Endothelial cell (in vitro differentiated cells): Measurements from ENCODE around the gene ZNF487. TPM values are rescaled to one million over a fixed set of nuclear protein-coding genes. Genes with fewer than 3 reads are reported as not detected.
"Not testable (repeated sequence)": the region's sequence is repeated elsewhere in the genome, so short reads cannot be mapped to it uniquely, and the experiment has no call there.

ENCODE experiments used
- DNase-seq: peaks from one replicate; pipeline ENCODE4 v3.0.0; 2021; ENCODE audit warnings: low spot score
- H3K27ac Mint-ChIP-seq: one replicate; pipeline ENCODE4 v1.8.0; 2021; ENCODE audit warnings: mixed read lengths, inconsistent platforms; ENCODE audit not compliant: unreplicated experiment
- H3K27me3 Mint-ChIP-seq: one replicate; pipeline ENCODE4 v1.8.0; 2021; ENCODE audit warnings: mild to moderate bottlenecking, moderate library complexity, mixed read lengths, inconsistent platforms; ENCODE audit not compliant: unreplicated experiment
- H3K36me3 Mint-ChIP-seq: one replicate; pipeline ENCODE4 v1.8.0; 2021; ENCODE audit warnings: mild to moderate bottlenecking, low read depth, mixed read lengths, inconsistent platforms; ENCODE audit not compliant: unreplicated experiment
- H3K4me1 Mint-ChIP-seq: one replicate; pipeline ENCODE4 v1.8.0; 2021; ENCODE audit warnings: mild to moderate bottlenecking, mixed read lengths, inconsistent platforms; ENCODE audit not compliant: unreplicated experiment
- H3K4me3 Mint-ChIP-seq: one replicate; pipeline ENCODE4 v1.8.0; 2021; ENCODE audit warnings: mild to moderate bottlenecking, mixed read lengths, inconsistent platforms; ENCODE audit not compliant: unreplicated experiment
- H3K9me3 Mint-ChIP-seq: one replicate; pipeline ENCODE4 v1.8.0; 2021; ENCODE audit warnings: mixed read lengths, inconsistent platforms; ENCODE audit not compliant: unreplicated experiment
- total RNA-seq: library from RNA; stranded (reverse); fragmentation: NEBNext Ultra II Directional; extraction: Animal tissue kit (Norgen Biotek cat#: 25700); gene quantifications from one replicate; pipeline ENCODE4 v1.2.1, GENCODE V29; 2021; ENCODE audit not compliant: unreplicated experiment
- TF ChIP-seq, protein P1 (sequence below): fragments of 200-600 bp; sonication (generic); IDR thresholded peaks from one replicate; pipeline ENCODE4 v1.5.0; 2021; ENCODE audit warnings: antibody characterized with exemption; ENCODE audit not compliant: unreplicated experiment

Gene ZNF487
- total RNA-seq, 1 donor from 2014 or later = 3.3 TPM

DNA sequence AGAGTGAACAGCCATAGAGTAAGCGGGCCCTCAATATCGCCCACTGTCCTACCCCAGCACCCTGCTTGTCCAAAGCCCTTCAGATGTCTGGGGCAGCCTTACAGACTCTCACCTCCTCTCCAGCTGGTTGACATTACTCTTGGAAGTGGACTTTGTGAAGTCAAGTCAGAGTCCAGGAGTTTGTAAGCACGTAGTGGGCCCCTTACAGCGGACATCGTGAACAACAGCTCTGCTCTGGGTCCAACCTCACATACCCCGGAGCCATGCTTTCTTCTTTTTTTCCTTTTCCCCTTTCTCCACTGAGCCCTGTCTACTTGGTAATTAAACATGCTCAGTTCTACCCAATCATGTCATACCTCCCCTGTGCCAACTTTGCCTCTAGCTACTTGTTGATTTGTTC is 45.4 kb upstream of the ZNF487 start:
- peak overlapping the region; percentile 71 for H3K4me3 Mint-ChIP-seq
- peaks cover 25% of the 10 kb centered on the region for H3K4me1 Mint-ChIP-seq
- DNase-seq = no peak
- H3K9me3 Mint-ChIP-seq = no peaks in the 10 kb centered on the region
- TF ChIP-seq, protein P1, sequence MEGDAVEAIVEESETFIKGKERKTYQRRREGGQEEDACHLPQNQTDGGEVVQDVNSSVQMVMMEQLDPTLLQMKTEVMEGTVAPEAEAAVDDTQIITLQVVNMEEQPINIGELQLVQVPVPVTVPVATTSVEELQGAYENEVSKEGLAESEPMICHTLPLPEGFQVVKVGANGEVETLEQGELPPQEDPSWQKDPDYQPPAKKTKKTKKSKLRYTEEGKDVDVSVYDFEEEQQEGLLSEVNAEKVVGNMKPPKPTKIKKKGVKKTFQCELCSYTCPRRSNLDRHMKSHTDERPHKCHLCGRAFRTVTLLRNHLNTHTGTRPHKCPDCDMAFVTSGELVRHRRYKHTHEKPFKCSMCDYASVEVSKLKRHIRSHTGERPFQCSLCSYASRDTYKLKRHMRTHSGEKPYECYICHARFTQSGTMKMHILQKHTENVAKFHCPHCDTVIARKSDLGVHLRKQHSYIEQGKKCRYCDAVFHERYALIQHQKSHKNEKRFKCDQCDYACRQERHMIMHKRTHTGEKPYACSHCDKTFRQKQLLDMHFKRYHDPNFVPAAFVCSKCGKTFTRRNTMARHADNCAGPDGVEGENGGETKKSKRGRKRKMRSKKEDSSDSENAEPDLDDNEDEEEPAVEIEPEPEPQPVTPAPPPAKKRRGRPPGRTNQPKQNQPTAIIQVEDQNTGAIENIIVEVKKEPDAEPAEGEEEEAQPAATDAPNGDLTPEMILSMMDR = no peak
- no peak overlapping the region for H3K27ac Mint-ChIP-seq
- peaks cover 8% of the 10 kb centered on the region for H3K27me3 Mint-ChIP-seq
- H3K36me3 Mint-ChIP-seq = peaks cover 52% of the 10 kb centered on the region

DNA sequence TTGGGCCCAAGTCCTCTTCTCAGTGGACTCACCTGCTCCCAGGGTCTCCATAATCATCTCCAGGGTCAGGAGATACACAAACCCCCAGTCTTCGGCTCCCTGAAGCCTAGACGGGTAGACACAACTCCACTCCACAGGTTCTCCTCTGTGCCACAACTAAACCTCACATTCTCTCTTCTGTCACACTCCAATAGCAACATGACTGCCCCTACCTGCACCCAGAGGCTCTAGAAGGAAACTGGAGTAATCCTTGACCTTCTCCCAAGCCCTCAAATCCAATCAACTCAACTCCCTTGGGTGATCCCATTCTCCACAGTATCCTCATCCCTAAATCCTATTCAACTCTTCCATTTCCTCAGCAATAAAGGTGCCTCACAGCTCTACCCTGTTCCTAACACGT is 44.2 kb upstream of the ZNF487 start:
- Mint-ChIP-seq H3K9me3 (no peaks in the 10 kb centered on the region), H3K4me1 (peaks cover 28% of the 10 kb centered on the region), H3K27ac (peak overlapping the region; percentile 61), H3K36me3 (peaks cover 40% of the 10 kb centered on the region), H3K4me3 (peak overlapping the region; percentile 7), H3K27me3 (peaks cover 8% of the 10 kb centered on the region)
- DNase-seq = no peak
- TF ChIP-seq, protein P1 = no peak

- H3K4me3 Mint-ChIP-seq = peak overlapping the region; percentile 7
- H3K27me3 Mint-ChIP-seq, H3K27ac Mint-ChIP-seq, DNase-seq, H3K9me3 Mint-ChIP-seq: not testable (repeated sequence)
- peaks cover 36% of the 10 kb centered on the region for H3K36me3 Mint-ChIP-seq
- H3K4me1 Mint-ChIP-seq = peaks cover 28% of the 10 kb centered on the region
Observed at GRCh38 chr10:43393186-43393585, 43.7 kb upstream of the ZNF487 start.

- Mint-ChIP-seq H3K36me3 (peaks cover 31% of the 10 kb centered on the region), H3K9me3 (no peaks in the 10 kb centered on the region), H3K4me1 (peaks cover 28% of the 10 kb centered on the region), H3K27ac (no peak overlapping the region), H3K27me3 (peaks cover 10% of the 10 kb centered on the region), H3K4me3 (peak overlapping the region; percentile 17)
- DNase-seq = no peak
- TF ChIP-seq, protein P1 = no peak
Observed at GRCh38 chr10:43393606-43394360, 43.1 kb upstream of the ZNF487 start.

- Mint-ChIP-seq H3K36me3 (peaks cover 27% of the 10 kb centered on the region), H3K27me3 (peaks cover 10% of the 10 kb centered on the region), H3K4me1 (peaks cover 35% of the 10 kb centered on the region), H3K4me3 (peak overlapping the region; percentile 92), H3K27ac (peak overlapping the region; percentile 48), H3K9me3 (no peaks in the 10 kb centered on the region)
- TF ChIP-seq, protein P1 = no peak
- no peak for DNase-seq
Observed at GRCh38 chr10:43394868-43395267, 42.0 kb upstream of the ZNF487 start.
